HepG2 (cell line): ENCODE data around the gene HAP1. TPM values are rescaled to one million over a fixed set of nuclear protein-coding genes. Genes with fewer than 3 reads are reported as not detected.

Experiments used
- ATAD3A ChIP-seq: sonication (generic); formaldehyde crosslinking; IDR thresholded peaks from 2 replicates; pipeline ENCODE4 v1.4.0; 2020; ENCODE audit warnings: missing genetic modification reagents
- BHLHE40 ChIP-seq: IDR thresholded peaks from 2 replicates; pipeline ENCODE4 v1.6.1; 2011; ENCODE audit warnings: low read length, improper control_type of control experiment
- CBX5 ChIP-seq: sonication (generic); formaldehyde crosslinking; IDR thresholded peaks from 2 replicates; pipeline ENCODE4 v1.4.0; 2020; ENCODE audit warnings: missing genetic modification reagents, borderline replicate concordance
- CREB3 ChIP-seq: sonication (generic); formaldehyde crosslinking; IDR thresholded peaks from 2 replicates; pipeline ENCODE4 v1.5.0; 2020; ENCODE audit warnings: missing genetic modification reagents
- EZH2 ChIP-seq: conservative IDR thresholded peaks from 2 replicates; pipeline ENCODE4 v1.6.1; 2012; ENCODE audit warnings: mild to moderate bottlenecking, low read depth, low read length, moderate library complexity
- HES4 ChIP-seq: sonication (generic); formaldehyde crosslinking; IDR thresholded peaks from 2 replicates; pipeline ENCODE4 v1.9.0; 2021; ENCODE audit warnings: mild to moderate bottlenecking, missing genetic modification reagents, borderline replicate concordance
- KAT7 ChIP-seq: IDR thresholded peaks from 2 replicates; pipeline ENCODE4 v1.6.1; 2018; ENCODE audit warnings: borderline replicate concordance, missing compliant biosample characterization
- MEF2D ChIP-seq: sonication (generic); formaldehyde crosslinking; IDR thresholded peaks from 2 replicates; pipeline ENCODE4 v1.5.1; 2020; ENCODE audit warnings: mild to moderate bottlenecking, missing genetic modification reagents
- NCOA1 ChIP-seq: sonication (generic); formaldehyde crosslinking; IDR thresholded peaks from 2 replicates; pipeline ENCODE4 v1.9.0; 2021; ENCODE audit warnings: missing genetic modification reagents
- NPAS2 ChIP-seq: sonication (generic); formaldehyde crosslinking; IDR thresholded peaks from 2 replicates; pipeline ENCODE4 v1.8.0; 2022; ENCODE audit warnings: mild to moderate bottlenecking, missing genetic modification reagents, borderline replicate concordance
- PBX2 ChIP-seq: IDR thresholded peaks from 2 replicates; pipeline ENCODE4 v1.6.1; 2016; ENCODE audit warnings: control low read depth
- SAFB2 ChIP-seq: sonication (generic); formaldehyde crosslinking; IDR thresholded peaks from 2 replicates; pipeline ENCODE4 v1.5.1; 2020; ENCODE audit warnings: missing genetic modification reagents, low read depth, mild to moderate bottlenecking, borderline replicate concordance
- SALL1 ChIP-seq: sonication (generic); formaldehyde crosslinking; IDR thresholded peaks from 2 replicates; pipeline ENCODE4 v1.8.0; 2022; ENCODE audit warnings: mild to moderate bottlenecking, missing genetic modification reagents
- SALL2 ChIP-seq: sonication (generic); formaldehyde crosslinking; IDR thresholded peaks from 2 replicates; pipeline ENCODE4 v1.8.1; 2023; ENCODE audit warnings: mild to moderate bottlenecking, missing genetic modification reagents, inconsistent platforms
- SIX1 ChIP-seq: sonication (generic); formaldehyde crosslinking; IDR thresholded peaks from 2 replicates; pipeline ENCODE4 v1.4.0; 2020; ENCODE audit warnings: missing genetic modification reagents, borderline replicate concordance
- SP1 ChIP-seq, 2 experiments: fragments of 450-650 bp in 1 of 2; sonication (generic) in 1 of 2; formaldehyde crosslinking in 1 of 2; IDR thresholded peaks; 2 replicates each; pipeline versions ENCODE4 v1.4.0 to v1.6.1; 2016 to 2020; ENCODE audit warnings: missing genetic modification reagents in 1 of 2
- SYNCRIP ChIP-seq: fragments of 200-400 bp; formaldehyde crosslinking; IDR thresholded peaks from 2 replicates; pipeline ENCODE4 v1.6.1; 2018; ENCODE audit warnings: mild to moderate bottlenecking, low read depth, low read length; ENCODE audit not compliant: insufficient read depth
- TMF1 ChIP-seq: sonication (generic); formaldehyde crosslinking; IDR thresholded peaks from 2 replicates; pipeline ENCODE4 v1.8.1; 2022; ENCODE audit warnings: low read depth, missing genetic modification reagents
- ZNF317 ChIP-seq: sonication (generic); formaldehyde crosslinking; IDR thresholded peaks from 2 replicates; pipeline ENCODE4 v1.5.0; 2020; ENCODE audit warnings: mild to moderate bottlenecking, missing genetic modification reagents
- ZNF343 ChIP-seq: sonication (generic); formaldehyde crosslinking; IDR thresholded peaks from 2 replicates; pipeline ENCODE4 v1.4.0; 2020; ENCODE audit warnings: mild to moderate bottlenecking, missing genetic modification reagents
- ZNF350 ChIP-seq: sonication (generic); formaldehyde crosslinking; IDR thresholded peaks from 2 replicates; pipeline ENCODE4 v1.4.0; 2020; ENCODE audit warnings: mild to moderate bottlenecking, low read depth, missing genetic modification reagents, borderline replicate concordance
- ZNF572 ChIP-seq: sonication (generic); formaldehyde crosslinking; IDR thresholded peaks from 2 replicates; pipeline ENCODE4 v1.5.1; 2020; ENCODE audit warnings: mild to moderate bottlenecking, missing genetic modification reagents
- ZNF713 ChIP-seq: sonication (generic); formaldehyde crosslinking; IDR thresholded peaks from 2 replicates; pipeline ENCODE4 v1.4.0; 2020; ENCODE audit warnings: mild to moderate bottlenecking, missing genetic modification reagents
- ZNF792 ChIP-seq: IDR thresholded peaks from 2 replicates; pipeline ENCODE4 v1.6.1; 2016
- ZNF879 ChIP-seq: sonication (generic); formaldehyde crosslinking; IDR thresholded peaks from 2 replicates; pipeline ENCODE4 v1.8.1; 2023; ENCODE audit warnings: missing genetic modification reagents
- ZSCAN5A ChIP-seq: sonication (generic); formaldehyde crosslinking; IDR thresholded peaks from 2 replicates; pipeline ENCODE4 v1.8.0; 2022; ENCODE audit warnings: mild to moderate bottlenecking, missing genetic modification reagents, borderline replicate concordance
- polyA plus RNA-seq, 8 experiments: library from polyadenylated mRNA; depleted of rRNA in 3 of 8; stranded (reverse) in 7 of 8; unstranded in 1 of 8; fragments of >200 nt; fragmentation: Illumina TruSeq in 4 of 8; extraction: Trizol in 4 of 8; gene quantifications; 2 replicates each; pipeline versions ENCODE4 v1.2.1 to v1.2.3, GENCODE V29; 2011 to 2016; ENCODE audit warnings: low read depth in 4 of 8, missing spikeins in 1 of 8, mixed read lengths in 1 of 8; ENCODE audit not compliant: insufficient read depth in 1 of 8
- total RNA-seq, 5 experiments: library from RNA; depleted of rRNA; stranded (reverse); fragments of >200 nt; fragmentation: Illumina TruSeq; extraction: Trizol; gene quantifications; 2 replicates each; pipeline ENCODE4 v1.2.3, GENCODE V29; 2016; ENCODE audit warnings: low read depth in 1 of 5
- TF ChIP-seq, protein P1 (sequence below): sonication (generic); formaldehyde crosslinking; IDR thresholded peaks from 2 replicates; pipeline ENCODE4 v1.9.0; 2021; ENCODE audit warnings: missing genetic modification reagents, mild to moderate bottlenecking, borderline replicate concordance

The HAP1 gene
- total and polyA plus RNA-seq, 2 of the 13 experiments (the other 11 are each of a cell fraction or from before 2014, with no cell fraction given): 0.07 TPM

GRCh38 chr17:41689497-41690299 is 44.7 kb downstream of the HAP1 start (continued):
- TF ChIP-seq ZNF713 (CRISPR knock-in tag) (0 out of 2 replicates have a peak, but pooled peaks have one; percentile 4), NPAS2 (CRISPR knock-in tag) (no peak), SYNCRIP (no peak), MEF2D (CRISPR knock-in tag) (no peak), ZNF572 (CRISPR knock-in tag) (no peak), BHLHE40 (peak; percentile 4; the same call in 1 of the 2 replicates), ZNF343 (CRISPR knock-in tag) (no peak; the same call in none of the 2 replicates), ZNF350 (CRISPR knock-in tag) (peak; percentile 78; the same call in 1 of the 2 replicates), ATAD3A (no peak), CBX5 (CRISPR knock-in tag) (no peak; the same call in 1 of the 2 replicates), SIX1 (CRISPR knock-in tag) (no peak), SALL2 (no peak; the same call in 1 of the 2 replicates), ZSCAN5A (no peak), NCOA1 (no peak), CREB3 (CRISPR knock-in tag) (no peak; the same call in 1 of the 2 replicates), EZH2 (no peak), SALL1 (CRISPR knock-in tag) (no peak), ZNF879 (no peak), SP1 (IDR thresholded peaks at IDR 0.05) (no peak), SP1 (CRISPR knock-in tag; IDR thresholded peaks at IDR 0.05) (no peak), KAT7 (CRISPR knock-in tag) (peak; percentile 24; the same call in 1 of the 2 replicates), SAFB2 (CRISPR knock-in tag) (no peak), TMF1 (CRISPR knock-in tag) (peak; percentile 13; the same call in 1 of the 2 replicates), ZNF792 (CRISPR knock-in tag) (peak; percentile 7; the same call in 1 of the 2 replicates), ZNF317 (no peak), PBX2 (CRISPR knock-in tag) (no peak), HES4 (no peak)
- TF ChIP-seq, protein P1, sequence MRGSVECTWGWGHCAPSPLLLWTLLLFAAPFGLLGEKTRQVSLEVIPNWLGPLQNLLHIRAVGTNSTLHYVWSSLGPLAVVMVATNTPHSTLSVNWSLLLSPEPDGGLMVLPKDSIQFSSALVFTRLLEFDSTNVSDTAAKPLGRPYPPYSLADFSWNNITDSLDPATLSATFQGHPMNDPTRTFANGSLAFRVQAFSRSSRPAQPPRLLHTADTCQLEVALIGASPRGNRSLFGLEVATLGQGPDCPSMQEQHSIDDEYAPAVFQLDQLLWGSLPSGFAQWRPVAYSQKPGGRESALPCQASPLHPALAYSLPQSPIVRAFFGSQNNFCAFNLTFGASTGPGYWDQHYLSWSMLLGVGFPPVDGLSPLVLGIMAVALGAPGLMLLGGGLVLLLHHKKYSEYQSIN (CRISPR knock-in tag): 0 out of 2 replicates have a peak, but pooled peaks have one; percentile 54
